GM12878 (cell line): ENCODE results near the gene TUBGCP3.

Experiments
- ATF2 ChIP-seq: IDR thresholded peaks from 2 replicates; pipeline ENCODE4 v1.6.1; 2012; ENCODE audit warnings: low read length, inconsistent platforms
- CREB1 ChIP-seq: IDR thresholded peaks from 2 replicates; pipeline ENCODE4 v1.6.1; 2012; ENCODE audit warnings: low read depth, mild to moderate bottlenecking, inconsistent platforms
- CTCF ChIP-seq, 3 experiments: IDR thresholded peaks in 2 of 3; conservative IDR thresholded peaks in 1 of 3; 2 replicates each; pipeline ENCODE4 v1.5.1; 2011; ENCODE audit warnings: low read depth in 3 of 3, low read length in 3 of 3, mild to moderate bottlenecking in 3 of 3, control low read depth in 2 of 3, moderate library complexity in 2 of 3, inconsistent platforms in 1 of 3, mixed read lengths in 1 of 3; ENCODE audit not compliant: control insufficient read depth in 2 of 3, insufficient read depth in 1 of 3; ENCODE audit errors: extremely low read depth in 1 of 3
- LARP7 ChIP-seq: fragments of 450-650 bp; IDR thresholded peaks from 2 replicates; pipeline ENCODE4 v1.6.1; 2017; ENCODE audit warnings: mild to moderate bottlenecking
- YY1 ChIP-seq: IDR thresholded peaks from 2 replicates; pipeline ENCODE4 v1.6.1; 2011; ENCODE audit warnings: low read depth, mild to moderate bottlenecking, low read length
- ZBED1 ChIP-seq: IDR thresholded peaks from 2 replicates; pipeline ENCODE4 v1.6.1; 2016; ENCODE audit warnings: borderline replicate concordance
- ZZZ3 ChIP-seq: IDR thresholded peaks from 2 replicates; pipeline ENCODE4 v1.6.1; 2011; ENCODE audit warnings: low read depth; ENCODE audit not compliant: control insufficient read depth, insufficient read length

GRCh38 chr13:112573710-112574109, 14.2 kb downstream of the TUBGCP3 start:
- TF ChIP-seq CTCF (IDR thresholded peaks at IDR 0.05 in 2 of 3, conservative IDR thresholded peaks at IDR 0.05 in 1 of 3; ENCODE audit: control insufficient read depth in 2 of 3, extremely low read depth in 1 of 3, insufficient read depth in 1 of 3, low read depth in 3 of 3, low read length in 3 of 3) (no peak), ZBED1 (no peak), ATF2 (no peak), ZZZ3 (no peak), CREB1 (no peak), YY1 (no peak), LARP7 (no peak)
